ENCODE results near the gene C2CD2.

Gene C2CD2

DNA sequence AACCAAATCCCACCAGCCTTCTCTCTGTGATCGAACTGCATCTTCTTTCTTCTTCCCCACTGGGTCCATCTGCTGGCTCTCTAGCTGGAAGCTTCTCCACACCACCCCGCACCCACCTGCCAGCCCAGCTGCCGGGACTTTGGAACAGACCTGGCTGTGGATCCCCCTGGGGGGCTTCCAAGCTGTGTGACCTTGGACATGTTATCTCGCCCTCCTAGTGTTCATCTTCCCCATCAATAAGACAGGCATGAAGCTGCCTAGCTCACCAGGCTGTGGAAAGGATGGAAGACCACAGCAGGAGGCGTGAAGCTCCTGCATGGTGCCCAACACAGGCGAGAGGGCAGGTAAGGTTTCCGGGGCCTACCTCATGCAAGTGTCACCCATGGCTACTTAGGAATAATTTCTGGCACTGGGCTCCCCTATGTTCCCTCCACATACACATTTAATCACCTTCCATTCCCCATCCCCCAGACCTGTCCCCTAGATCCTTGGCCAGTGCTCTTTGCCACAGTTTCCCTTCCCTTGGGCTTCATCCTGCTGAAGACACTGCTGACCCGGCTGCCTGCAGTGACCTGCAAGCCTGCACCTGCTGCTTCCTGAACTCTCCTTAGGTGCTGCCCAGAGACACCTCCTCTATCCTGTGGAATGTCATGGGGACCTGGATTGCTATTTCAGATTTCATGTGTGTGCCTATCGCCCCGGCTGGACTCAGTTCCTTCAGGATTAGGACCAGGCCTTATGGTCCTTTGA, 13.2 kb upstream of the C2CD2 start:
- no peak for ATAC-seq

DNA sequence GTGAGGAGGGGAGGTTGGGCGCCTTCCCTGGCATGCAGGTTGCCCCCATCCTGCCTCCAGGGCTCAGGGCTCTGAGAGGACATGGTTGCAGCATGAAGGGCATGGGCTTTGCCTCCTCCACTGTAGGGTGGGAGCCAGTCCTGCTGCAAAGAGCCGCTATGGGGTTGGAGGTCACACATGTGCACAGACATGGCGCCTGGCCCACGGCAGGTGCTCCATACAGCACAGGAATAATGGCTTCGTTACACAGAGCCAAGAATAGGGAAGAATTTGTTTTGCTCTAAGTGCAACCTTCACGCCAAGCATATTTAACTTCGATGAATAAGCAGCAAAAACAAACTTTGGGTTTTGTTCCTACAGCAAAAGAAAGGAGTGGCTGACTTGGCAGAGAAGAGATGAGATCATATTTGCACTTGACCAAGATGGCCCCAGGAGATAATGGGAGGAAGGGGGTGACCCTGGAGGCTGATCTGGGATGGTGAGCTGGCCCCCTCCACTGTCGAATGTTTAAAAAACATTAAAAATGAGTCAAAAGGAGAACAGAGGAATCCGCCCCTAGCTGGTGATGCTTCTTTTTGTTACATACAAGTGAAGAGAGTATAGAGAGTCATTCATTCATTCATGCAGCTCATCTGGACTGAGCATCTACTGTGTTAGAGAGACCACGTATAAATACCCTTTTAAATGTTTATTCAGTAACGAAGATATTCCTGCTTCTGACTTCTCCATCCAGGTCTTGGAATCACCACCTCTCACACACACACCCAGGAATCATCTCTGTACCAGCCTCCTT, 12.4 kb upstream of the C2CD2 start:
- ATAC-seq, result no peak
- TF ChIP-seq, protein P1, sequence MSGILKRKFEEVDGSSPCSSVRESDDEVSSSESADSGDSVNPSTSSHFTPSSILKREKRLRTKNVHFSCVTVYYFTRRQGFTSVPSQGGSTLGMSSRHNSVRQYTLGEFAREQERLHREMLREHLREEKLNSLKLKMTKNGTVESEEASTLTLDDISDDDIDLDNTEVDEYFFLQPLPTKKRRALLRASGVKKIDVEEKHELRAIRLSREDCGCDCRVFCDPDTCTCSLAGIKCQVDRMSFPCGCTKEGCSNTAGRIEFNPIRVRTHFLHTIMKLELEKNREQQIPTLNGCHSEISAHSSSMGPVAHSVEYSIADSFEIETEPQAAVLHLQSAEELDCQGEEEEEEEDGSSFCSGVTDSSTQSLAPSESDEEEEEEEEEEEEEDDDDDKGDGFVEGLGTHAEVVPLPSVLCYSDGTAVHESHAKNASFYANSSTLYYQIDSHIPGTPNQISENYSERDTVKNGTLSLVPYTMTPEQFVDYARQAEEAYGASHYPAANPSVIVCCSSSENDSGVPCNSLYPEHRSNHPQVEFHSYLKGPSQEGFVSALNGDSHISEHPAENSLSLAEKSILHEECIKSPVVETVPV (CRISPR knock-in tag; IDR thresholded peaks at IDR 0.05), result no peak
- no peak for TF ChIP-seq ZFP30 (CRISPR knock-in tag; IDR thresholded peaks at IDR 0.05)
- TF ChIP-seq ZFP3 (CRISPR knock-in tag; IDR thresholded peaks at IDR 0.05), result no peak
- TF ChIP-seq ZC3H10 (CRISPR knock-in tag; IDR thresholded peaks at IDR 0.05), result no peak
- no peak for TF ChIP-seq SNAI2 (CRISPR knock-in tag; IDR thresholded peaks at IDR 0.05)
- no peak for TF ChIP-seq POU6F1 (CRISPR knock-in tag; IDR thresholded peaks at IDR 0.05; ENCODE audit: borderline replicate concordance, low read depth)
- no peak for TF ChIP-seq ARNTL (CRISPR knock-in tag; IDR thresholded peaks at IDR 0.05; ENCODE audit: borderline replicate concordance, low read depth)
- no peak for TF ChIP-seq ISL1 (CRISPR knock-in tag; IDR thresholded peaks at IDR 0.05)
- no peak for TF ChIP-seq RARB (CRISPR knock-in tag; IDR thresholded peaks at IDR 0.05)
- TF ChIP-seq PATZ1 (CRISPR knock-in tag; IDR thresholded peaks at IDR 0.05; ENCODE audit: borderline replicate concordance), result no peak
- TF ChIP-seq BACH2 (CRISPR knock-in tag; IDR thresholded peaks at IDR 0.05; ENCODE audit: borderline replicate concordance), result no peak
- no peak for TF ChIP-seq PPARA (CRISPR knock-in tag; IDR thresholded peaks at IDR 0.05; ENCODE audit: borderline replicate concordance)
- no peak for TF ChIP-seq TOX (CRISPR knock-in tag; IDR thresholded peaks at IDR 0.05; ENCODE audit: borderline replicate concordance)
- TF ChIP-seq ESRRG (CRISPR knock-in tag; IDR thresholded peaks at IDR 0.05), result no peak
- no peak for TF ChIP-seq GLIS3 (CRISPR knock-in tag; IDR thresholded peaks at IDR 0.05)
- TF ChIP-seq CREB5 (CRISPR knock-in tag; IDR thresholded peaks at IDR 0.05; ENCODE audit: low read depth), result no peak
- TF ChIP-seq ZNF565 (CRISPR knock-in tag; conservative IDR thresholded peaks at IDR 0.05; ENCODE audit: low read depth), result no peak
- TF ChIP-seq ZNF8 (CRISPR knock-in tag; IDR thresholded peaks at IDR 0.05), result no peak
- no peak for TF ChIP-seq ZNF70 (CRISPR knock-in tag; IDR thresholded peaks at IDR 0.05)

More for the DNA sequence above, 13.2 kb upstream of the C2CD2 start:
- TF ChIP-seq TSHZ2 (CRISPR knock-in tag; IDR thresholded peaks at IDR 0.05) (no peak), PPARA (CRISPR knock-in tag; IDR thresholded peaks at IDR 0.05; ENCODE audit: borderline replicate concordance) (no peak), SNAI2 (CRISPR knock-in tag; IDR thresholded peaks at IDR 0.05) (no peak), TOX (CRISPR knock-in tag; IDR thresholded peaks at IDR 0.05; ENCODE audit: borderline replicate concordance) (no peak), ZC3H10 (CRISPR knock-in tag; IDR thresholded peaks at IDR 0.05) (no peak), ZNF70 (CRISPR knock-in tag; IDR thresholded peaks at IDR 0.05) (no peak), ZNF8 (CRISPR knock-in tag; IDR thresholded peaks at IDR 0.05) (no peak), TCF4 (CRISPR knock-in tag; IDR thresholded peaks at IDR 0.05; ENCODE audit: borderline replicate concordance) (no peak), ZFP30 (CRISPR knock-in tag; IDR thresholded peaks at IDR 0.05) (no peak), CSDC2 (CRISPR knock-in tag; IDR thresholded peaks at IDR 0.05) (no peak), ZFP3 (CRISPR knock-in tag; IDR thresholded peaks at IDR 0.05) (no peak), GLIS3 (CRISPR knock-in tag; IDR thresholded peaks at IDR 0.05) (no peak)
- TF ChIP-seq, protein P1 (CRISPR knock-in tag; IDR thresholded peaks at IDR 0.05), result no peak

All from SK-N-SH treated with all-trans-retinoic acid at 6 μM for 48 hours (cell line).